Stimulated activated CD4-positive, alpha-beta T cell treated with anti-CD3 and anti-CD28 coated beads, Interleukin-2, amount 100 ng/mL, for 4 hours (primary cell): ENCODE results near the gene ATP5F1E.

Experiments
- DNase-seq: peaks from one replicate; pipeline ENCODE4 v3.0.0-alpha.2; 2020; ENCODE audit warnings: low read depth

ATP5F1E gene

GRCh38 chr20:59032023-59032712 lies at the start of gene ATP5F1E:
Gene ATP5F1E, minus strand, starts transcription at chr20:59032335. Its CDS starts 84 bp downstream, at chr20:59032251.
- DNase-seq = peak; percentile 95

- no peak for DNase-seq
Observed at GRCh38 chr20:59081036-59081435, 48.9 kb upstream of the ATP5F1E start.

- DNase-seq = no peak
Observed at GRCh38 chr20:59078231-59078630, 46.1 kb upstream of the ATP5F1E start.

- no peak for DNase-seq
Observed at GRCh38 chr20:59077705-59078104, 45.6 kb upstream of the ATP5F1E start.

- DNase-seq = no peak
Observed at GRCh38 chr20:59075934-59076508, 43.9 kb upstream of the ATP5F1E start.

GRCh38 chr20:59074456-59074855 lies 42.3 kb upstream of the ATP5F1E start:
- no peak for DNase-seq

- no peak for DNase-seq
Observed at GRCh38 chr20:59073582-59073981, 41.4 kb upstream of the ATP5F1E start.

- no peak for DNase-seq
Observed at GRCh38 chr20:59071216-59071615, 39.1 kb upstream of the ATP5F1E start.

- DNase-seq = no peak
Observed at GRCh38 chr20:59069026-59069425, 36.9 kb upstream of the ATP5F1E start.

- DNase-seq = no peak
Observed at GRCh38 chr20:59068534-59068933, 36.4 kb upstream of the ATP5F1E start.

GRCh38 chr20:59064214-59064722 lies 32.1 kb upstream of the ATP5F1E start:
- no peak for DNase-seq

- DNase-seq = no peak
Observed at GRCh38 chr20:59063358-59064213, 31.5 kb upstream of the ATP5F1E start.

GRCh38 chr20:59062081-59062480 lies 29.9 kb upstream of the ATP5F1E start:
- DNase-seq = no peak

GRCh38 chr20:59055302-59055701 lies 23.2 kb upstream of the ATP5F1E start:
- DNase-seq = no peak

GRCh38 chr20:59051666-59052185 lies 19.6 kb upstream of the ATP5F1E start:
- DNase-seq = no peak

- no peak for DNase-seq
Observed at GRCh38 chr20:59050437-59050836, 18.3 kb upstream of the ATP5F1E start.

- DNase-seq = no peak
Observed at GRCh38 chr20:59048681-59049030, 16.5 kb upstream of the ATP5F1E start.

GRCh38 chr20:59047938-59048680 lies 16.0 kb upstream of the ATP5F1E start:
- DNase-seq = no peak

GRCh38 chr20:59046862-59047261 lies 14.7 kb upstream of the ATP5F1E start:
- no peak for DNase-seq

- DNase-seq = no peak
Observed at GRCh38 chr20:59044796-59045195, 12.7 kb upstream of the ATP5F1E start.

- no peak for DNase-seq
Observed at GRCh38 chr20:59044295-59044694, 12.2 kb upstream of the ATP5F1E start.

- DNase-seq = no peak
Observed at GRCh38 chr20:59043698-59044097, 11.6 kb upstream of the ATP5F1E start.
